ENCODE measurements around the gene SLFN13. TPM values are rescaled to one million over a fixed set of nuclear protein-coding genes. Genes with fewer than 3 reads are reported as not detected.

The SLFN13 gene
- total and polyA plus RNA-seq, 2 of the 4 experiments (the other 2 are of a cell fraction), result 1.7 to 3.9 TPM

GRCh38 chr17:35423761-35424160 lies 24.8 kb downstream of the SLFN13 start:
- Histone ChIP-seq H2BK20ac (ENCODE audit: low read depth, low read length) (no peak overlapping the region), H4K5ac (ENCODE audit: low read depth, low read length) (no peak overlapping the region), H3K9me3 (ENCODE audit: control insufficient read depth, insufficient read depth, low read length) (no peaks in the 10 kb centered on the region), H3K9ac (ENCODE audit: low read depth, low read length) (no peak overlapping the region), H3K36me3 (ENCODE audit: control insufficient read depth, insufficient read depth, low read length) (peaks cover 12% of the 10 kb centered on the region), H4K8ac (ENCODE audit: low read depth in 2 of 2, low read length in 2 of 2) (no peak overlapping the region), H3K23ac (ENCODE audit: low read depth, low read length) (no peak overlapping the region), H3K9me1 (ENCODE audit: insufficient read depth, low read length) (no peaks in the 10 kb centered on the region), H3K18ac (ENCODE audit: low read depth, low read length) (no peak overlapping the region), H4K91ac (ENCODE audit: insufficient read depth, low read depth, low read length) (no peak overlapping the region), H3K56ac (ENCODE audit: extremely low read depth, insufficient read depth, low read length) (no peak overlapping the region), H2BK5ac (ENCODE audit: low read depth, low read length, poor library complexity, severe bottlenecking) (no peak overlapping the region), H2BK120ac (ENCODE audit: low read depth, low read length) (no peak overlapping the region), H4K20me1 (ENCODE audit: insufficient read depth, low read length) (no peaks in the 10 kb centered on the region; the same call in 1 of the 2 replicates), H3K27ac (ENCODE audit: insufficient read depth, low read length) (no peak overlapping the region), H2AK5ac (ENCODE audit: low read depth, low read length) (no peak overlapping the region), H2BK15ac (ENCODE audit: low read depth, low read length) (no peak overlapping the region), H3K4ac (ENCODE audit: low read depth, low read length) (no peak overlapping the region), H2AK9ac (replicated peaks; ENCODE audit: low read depth, low read length, poor library complexity) (no peak overlapping the region), H3K4me3 (ENCODE audit: insufficient read depth, low read depth, low read length) (no peak overlapping the region), H3K14ac (replicated peaks; ENCODE audit: low read depth, low read length) (no peak overlapping the region), H3K79me1 (ENCODE audit: low read depth in 1 of 2, low read length in 2 of 2) (peaks cover 20 to 32% of the 10 kb centered on the region in 2 experiments), H2AFZ (replicated peaks; ENCODE audit: low read length, poor library complexity) (no peak overlapping the region), H3K27me3 (ENCODE audit: control insufficient read depth, insufficient read depth, low read length) (no peaks in the 10 kb centered on the region), H3K4me1 (ENCODE audit: control insufficient read depth, insufficient read depth, low read length) (peaks cover 2% of the 10 kb centered on the region; the same call in 1 of the 2 replicates), H3K4me2 (ENCODE audit: low read depth, low read length) (no peak overlapping the region)
- DNase-seq (peak; percentile 36), ATAC-seq (ENCODE audit: low read depth) (no peak; the same call in 1 of the 2 replicates)
- BruUV-seq (replicated peaks), result no TSS peak
- POLR2A ChIA-PET (ENCODE audit: unreplicated experiment), result no interaction called here
- dilution Hi-C loops (cut with HindIII; ENCODE audit: low sequenced_read_pairs, unreplicated experiment), result no loop called here
- intact Hi-C loops (cut with micrococcal nuclease), result no loop called here
- no CpG with 5 or more reads among the region's 4 CpGs for WGBS, 2 experiments (ENCODE audit: extremely low coverage in 2 of 2, insufficient read length in 1 of 2)
- in situ Hi-C loops (cut with MboI; ENCODE audit: low sequenced_read_pairs), result no loop called here
- CTCF ChIA-PET, result no interaction called here
- TF ChIP-seq RFX5 (IDR thresholded peaks at IDR 0.05; ENCODE audit: low read depth, low read length) (no peak), BHLHE40 (IDR thresholded peaks at IDR 0.05; ENCODE audit: low read depth, low read length) (no peak), NFE2L2 (IDR thresholded peaks at IDR 0.05; ENCODE audit: low read depth, low read length) (no peak), RAD21 (IDR thresholded peaks at IDR 0.05; ENCODE audit: low read length) (no peak), MXI1 (IDR thresholded peaks at IDR 0.05; ENCODE audit: borderline replicate concordance, low read depth, low read length) (no peak), RCOR1 (IDR thresholded peaks at IDR 0.05; ENCODE audit: insufficient replicate concordance, low read length) (no peak), CEBPB (IDR thresholded peaks at IDR 0.05; ENCODE audit: low read depth, low read length) (no peak), ELK1 (IDR thresholded peaks at IDR 0.05; ENCODE audit: borderline replicate concordance, low read depth, low read length) (no peak), MAZ (IDR thresholded peaks at IDR 0.05; ENCODE audit: borderline replicate concordance, low read depth, low read length) (no peak), SMC3 (IDR thresholded peaks at IDR 0.05; ENCODE audit: low read depth, low read length) (no peak), POLR2A (IDR thresholded peaks at IDR 0.05; ENCODE audit: low read depth, low read length) (no peak), FOS (IDR thresholded peaks at IDR 0.05; ENCODE audit: low read depth, low read length) (no peak), CHD1 (IDR thresholded peaks at IDR 0.05; ENCODE audit: low read depth, low read length) (no peak), MAFK (IDR thresholded peaks at IDR 0.05; ENCODE audit: low read depth, low read length) (no peak)
- TF ChIP-seq, protein P1, sequence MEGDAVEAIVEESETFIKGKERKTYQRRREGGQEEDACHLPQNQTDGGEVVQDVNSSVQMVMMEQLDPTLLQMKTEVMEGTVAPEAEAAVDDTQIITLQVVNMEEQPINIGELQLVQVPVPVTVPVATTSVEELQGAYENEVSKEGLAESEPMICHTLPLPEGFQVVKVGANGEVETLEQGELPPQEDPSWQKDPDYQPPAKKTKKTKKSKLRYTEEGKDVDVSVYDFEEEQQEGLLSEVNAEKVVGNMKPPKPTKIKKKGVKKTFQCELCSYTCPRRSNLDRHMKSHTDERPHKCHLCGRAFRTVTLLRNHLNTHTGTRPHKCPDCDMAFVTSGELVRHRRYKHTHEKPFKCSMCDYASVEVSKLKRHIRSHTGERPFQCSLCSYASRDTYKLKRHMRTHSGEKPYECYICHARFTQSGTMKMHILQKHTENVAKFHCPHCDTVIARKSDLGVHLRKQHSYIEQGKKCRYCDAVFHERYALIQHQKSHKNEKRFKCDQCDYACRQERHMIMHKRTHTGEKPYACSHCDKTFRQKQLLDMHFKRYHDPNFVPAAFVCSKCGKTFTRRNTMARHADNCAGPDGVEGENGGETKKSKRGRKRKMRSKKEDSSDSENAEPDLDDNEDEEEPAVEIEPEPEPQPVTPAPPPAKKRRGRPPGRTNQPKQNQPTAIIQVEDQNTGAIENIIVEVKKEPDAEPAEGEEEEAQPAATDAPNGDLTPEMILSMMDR (conservative IDR thresholded peaks at IDR 0.05; ENCODE audit: low read depth, low read length), result no peak
- TF ChIP-seq, protein P2, sequence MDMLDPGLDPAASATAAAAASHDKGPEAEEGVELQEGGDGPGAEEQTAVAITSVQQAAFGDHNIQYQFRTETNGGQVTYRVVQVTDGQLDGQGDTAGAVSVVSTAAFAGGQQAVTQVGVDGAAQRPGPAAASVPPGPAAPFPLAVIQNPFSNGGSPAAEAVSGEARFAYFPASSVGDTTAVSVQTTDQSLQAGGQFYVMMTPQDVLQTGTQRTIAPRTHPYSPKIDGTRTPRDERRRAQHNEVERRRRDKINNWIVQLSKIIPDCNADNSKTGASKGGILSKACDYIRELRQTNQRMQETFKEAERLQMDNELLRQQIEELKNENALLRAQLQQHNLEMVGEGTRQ (IDR thresholded peaks at IDR 0.05; ENCODE audit: low read depth, low read length), result no peak

Data from IMR-90 (cell line).